Measurements from ENCODE around the gene OR4X2.

OR4X2 gene

DNA sequence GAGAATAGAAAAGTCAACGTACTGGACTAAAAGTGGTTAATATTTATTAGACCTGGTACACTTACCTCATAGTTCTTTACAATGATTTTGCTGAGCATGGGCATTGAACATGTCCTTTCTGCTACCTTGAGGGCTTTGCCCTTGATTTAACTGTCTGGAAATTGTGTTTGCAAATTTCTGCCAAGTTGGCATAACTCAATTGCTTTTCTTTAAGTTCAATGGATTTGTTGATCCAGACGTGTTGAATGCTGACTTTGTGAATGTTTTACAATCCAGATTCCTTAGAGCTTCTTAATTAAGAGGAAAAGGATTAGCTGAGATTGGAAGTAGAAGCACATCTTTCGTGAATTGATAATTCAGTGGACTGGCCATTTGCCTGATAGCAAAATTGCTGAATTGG lies 7.2 kb upstream of the OR4X2 start:
- H3K9me3 Mint-ChIP-seq, result peaks cover 18% of the 10 kb centered on the region
- H3K4me1 Mint-ChIP-seq, result no peaks in the 10 kb centered on the region
- no peaks in the 10 kb centered on the region for H3K36me3 Mint-ChIP-seq (ENCODE audit: low read depth)
- TF ChIP-seq, protein P1, sequence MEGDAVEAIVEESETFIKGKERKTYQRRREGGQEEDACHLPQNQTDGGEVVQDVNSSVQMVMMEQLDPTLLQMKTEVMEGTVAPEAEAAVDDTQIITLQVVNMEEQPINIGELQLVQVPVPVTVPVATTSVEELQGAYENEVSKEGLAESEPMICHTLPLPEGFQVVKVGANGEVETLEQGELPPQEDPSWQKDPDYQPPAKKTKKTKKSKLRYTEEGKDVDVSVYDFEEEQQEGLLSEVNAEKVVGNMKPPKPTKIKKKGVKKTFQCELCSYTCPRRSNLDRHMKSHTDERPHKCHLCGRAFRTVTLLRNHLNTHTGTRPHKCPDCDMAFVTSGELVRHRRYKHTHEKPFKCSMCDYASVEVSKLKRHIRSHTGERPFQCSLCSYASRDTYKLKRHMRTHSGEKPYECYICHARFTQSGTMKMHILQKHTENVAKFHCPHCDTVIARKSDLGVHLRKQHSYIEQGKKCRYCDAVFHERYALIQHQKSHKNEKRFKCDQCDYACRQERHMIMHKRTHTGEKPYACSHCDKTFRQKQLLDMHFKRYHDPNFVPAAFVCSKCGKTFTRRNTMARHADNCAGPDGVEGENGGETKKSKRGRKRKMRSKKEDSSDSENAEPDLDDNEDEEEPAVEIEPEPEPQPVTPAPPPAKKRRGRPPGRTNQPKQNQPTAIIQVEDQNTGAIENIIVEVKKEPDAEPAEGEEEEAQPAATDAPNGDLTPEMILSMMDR (IDR thresholded peaks at IDR 0.05; ENCODE audit: unreplicated experiment in 3 of 3), result no peak
- no peaks in the 10 kb centered on the region for H3K27me3 Mint-ChIP-seq (ENCODE audit: low read depth)
- no peak overlapping the region for H3K4me3 Mint-ChIP-seq
- no peak overlapping the region for H3K27ac Mint-ChIP-seq

- Mint-ChIP-seq H3K27ac (no peak overlapping the region), H3K4me3 (no peak overlapping the region), H3K27me3 (ENCODE audit: low read depth) (peaks cover 4% of the 10 kb centered on the region), H3K9me3 (peaks cover 27% of the 10 kb centered on the region), H3K36me3 (ENCODE audit: low read depth) (no peaks in the 10 kb centered on the region), H3K4me1 (no peaks in the 10 kb centered on the region)
- TF ChIP-seq, protein P1 (IDR thresholded peaks at IDR 0.05; ENCODE audit: unreplicated experiment in 3 of 3), result no peak
Observed at GRCh38 chr11:48242501-48242900, 2.4 kb upstream of the OR4X2 start.

DNA sequence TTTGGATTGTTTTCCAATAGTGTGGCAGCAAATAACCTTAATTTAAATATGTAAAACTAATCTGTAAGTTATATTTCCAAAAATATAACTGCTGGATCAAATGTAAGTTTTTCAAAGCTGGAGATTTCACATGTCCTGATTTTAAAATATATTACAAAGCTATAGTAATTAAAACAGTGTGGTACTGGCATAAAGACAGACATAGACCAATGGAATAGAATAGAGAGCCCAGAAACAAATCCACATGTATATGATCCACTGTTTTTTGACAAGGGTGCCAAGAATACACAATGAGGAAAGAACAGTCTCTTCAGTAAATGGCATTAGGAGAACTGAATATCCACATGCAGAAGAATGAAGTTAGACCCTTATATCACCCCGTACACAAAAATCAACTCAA lies 4.0 kb downstream of the OR4X2 start:
- peaks cover 30% of the 10 kb centered on the region for H3K9me3 Mint-ChIP-seq
- H3K4me1 Mint-ChIP-seq, result no peaks in the 10 kb centered on the region
- H3K27me3 Mint-ChIP-seq (ENCODE audit: low read depth), result peaks cover under 1% of the 10 kb centered on the region
- no peak overlapping the region for H3K4me3 Mint-ChIP-seq
- H3K27ac Mint-ChIP-seq, result no peak overlapping the region
- H3K36me3 Mint-ChIP-seq (ENCODE audit: low read depth), result no peaks in the 10 kb centered on the region
- TF ChIP-seq, protein P1 (IDR thresholded peaks at IDR 0.05; ENCODE audit: unreplicated experiment in 3 of 3), result no peak

- no peak overlapping the region for H3K27ac Mint-ChIP-seq
- no peak overlapping the region for H3K4me3 Mint-ChIP-seq
- H3K36me3 Mint-ChIP-seq (ENCODE audit: low read depth), result no peaks in the 10 kb centered on the region
- TF ChIP-seq, protein P1 (IDR thresholded peaks at IDR 0.05; ENCODE audit: unreplicated experiment in 3 of 3), result no peak
- peaks cover 25% of the 10 kb centered on the region for H3K9me3 Mint-ChIP-seq
- no peaks in the 10 kb centered on the region for H3K27me3 Mint-ChIP-seq (ENCODE audit: low read depth)
- H3K4me1 Mint-ChIP-seq, result no peaks in the 10 kb centered on the region
Observed at GRCh38 chr11:48261600-48261999, 16.7 kb downstream of the OR4X2 start.

- TF ChIP-seq, protein P1 (IDR thresholded peaks at IDR 0.05; ENCODE audit: unreplicated experiment in 3 of 3), result no peak
- Mint-ChIP-seq H3K36me3 (ENCODE audit: low read depth) (no peaks in the 10 kb centered on the region), H3K27ac (no peak within 1 kb of the TSS), H3K9me3 (peaks cover 22% of the 10 kb centered on the region), H3K27me3 (ENCODE audit: low read depth) (no peaks in the 10 kb centered on the region), H3K4me3 (no peak within 1 kb of the TSS), H3K4me1 (no peaks in the 10 kb centered on the region)
Observed at GRCh38 chr11:48263423-48263911, 18.6 kb downstream of the OR4X2 start, which contains the start of gene OR4X1. TSS of gene OR4X1 (plus strand) at chr11:48263861. CDS start at chr11:48263861, 0 bp downstream.

- no peaks in the 10 kb centered on the region for H3K36me3 Mint-ChIP-seq (ENCODE audit: low read depth)
- TF ChIP-seq, protein P1 (IDR thresholded peaks at IDR 0.05; ENCODE audit: unreplicated experiment in 3 of 3), result no peak
- H3K27me3 Mint-ChIP-seq (ENCODE audit: low read depth), result no peaks in the 10 kb centered on the region
- H3K4me1 Mint-ChIP-seq, result no peaks in the 10 kb centered on the region
- no peak overlapping the region for H3K4me3 Mint-ChIP-seq
- peaks cover 7% of the 10 kb centered on the region for H3K9me3 Mint-ChIP-seq
- H3K27ac Mint-ChIP-seq, result no peak overlapping the region
Observed at GRCh38 chr11:48270621-48271020, 25.7 kb downstream of the OR4X2 start.

All from nephron (organoid).